IPS DF 6.9 (cell line): ENCODE results near the gene HP.
"Not testable (repeated sequence)": the region's sequence is repeated elsewhere in the genome, so short reads cannot be mapped to it uniquely, and the experiment has no call there.

Experiments
- DNase-seq: peaks from one replicate; pipeline ENCODE4 v3.0.0-alpha.2; 2013; ENCODE audit warnings: low read depth, low spot score
- H3K27ac ChIP-seq: one replicate; pipeline ENCODE4 v1.5.1; 2013; ENCODE audit warnings: low read length, control low read depth
- H3K27me3 ChIP-seq: 2 replicates; pipeline ENCODE4 v1.6.1; 2013; ENCODE audit warnings: mild to moderate bottlenecking, low read length; ENCODE audit not compliant: control insufficient read depth, insufficient read depth
- H3K36me3 ChIP-seq: 2 replicates; pipeline ENCODE4 v1.6.1; 2013; ENCODE audit warnings: low read length; ENCODE audit not compliant: control insufficient read depth, insufficient read depth
- H3K4me1 ChIP-seq: 2 replicates; pipeline ENCODE4 v1.6.1; 2013; ENCODE audit warnings: low read length; ENCODE audit not compliant: control insufficient read depth, insufficient read depth
- H3K4me3 ChIP-seq: 2 replicates; pipeline ENCODE4 v1.5.1; 2013; ENCODE audit warnings: mild to moderate bottlenecking, low read length
- H3K9me3 ChIP-seq: 2 replicates; pipeline ENCODE4 v1.6.1; 2013; ENCODE audit warnings: low read length, inconsistent platforms; ENCODE audit not compliant: control insufficient read depth, insufficient read depth
- WGBS: extraction: QIAGEN DNeasy Blood & Tissue Kit; methylation state at CpG from one replicate; pipeline ENCODE4 v1.1.7; 2013; ENCODE audit warnings: mixed read lengths, missing lambda C conversion rate; ENCODE audit not compliant: insufficient read length, insufficient coverage; 5-methylcytosine and 5-hydroxymethylcytosine counted together

Gene HP

GRCh38 chr16:72061564-72061963, 7.3 kb downstream of the HP start:
- no CpG with 5 or more reads among the region's 1 CpG for WGBS

GRCh38 chr16:72064361-72064894, 10.1 kb downstream of the HP start:
- H3K36me3 ChIP-seq, result no peaks in the 10 kb centered on the region
- H3K4me3 ChIP-seq, result no peak overlapping the region
- H3K27me3 ChIP-seq, result no peaks in the 10 kb centered on the region
- H3K4me1 ChIP-seq, result no peaks in the 10 kb centered on the region
- no peak for DNase-seq
- no peaks in the 10 kb centered on the region for H3K9me3 ChIP-seq
- no CpG with 5 or more reads among the region's 10 CpGs for WGBS
- H3K27ac ChIP-seq, result no peak overlapping the region

More at GRCh38 chr16:72061564-72061963, 7.3 kb downstream of the HP start:
- H3K9me3 ChIP-seq, result no peaks in the 10 kb centered on the region
- no peak overlapping the region for H3K4me3 ChIP-seq
- H3K4me1 ChIP-seq, result no peaks in the 10 kb centered on the region
- no peaks in the 10 kb centered on the region for H3K27me3 ChIP-seq
- no peaks in the 10 kb centered on the region for H3K36me3 ChIP-seq
- H3K27ac ChIP-seq, result no peak overlapping the region
- no peak for DNase-seq

GRCh38 chr16:72066747-72067146, 12.4 kb downstream of the HP start:
- no peaks in the 10 kb centered on the region for H3K4me1 ChIP-seq
- no CpG with 5 or more reads among the region's 1 CpG for WGBS
- H3K9me3 ChIP-seq, result no peaks in the 10 kb centered on the region
- peak; percentile 4 for DNase-seq
- H3K36me3 ChIP-seq, result no peaks in the 10 kb centered on the region
- no peaks in the 10 kb centered on the region for H3K27me3 ChIP-seq
- no peak overlapping the region for H3K4me3 ChIP-seq
- H3K27ac ChIP-seq, result no peak overlapping the region

GRCh38 chr16:72068930-72069329, 14.6 kb downstream of the HP start:
- Histone ChIP-seq H3K27me3 (no peaks in the 10 kb centered on the region), H3K9me3 (no peaks in the 10 kb centered on the region), H3K36me3 (no peaks in the 10 kb centered on the region), H3K27ac (no peak overlapping the region), H3K4me1 (no peaks in the 10 kb centered on the region), H3K4me3 (no peak overlapping the region)
- no peak for DNase-seq
- WGBS, result no CpG with 5 or more reads among the region's 4 CpGs

DNA sequence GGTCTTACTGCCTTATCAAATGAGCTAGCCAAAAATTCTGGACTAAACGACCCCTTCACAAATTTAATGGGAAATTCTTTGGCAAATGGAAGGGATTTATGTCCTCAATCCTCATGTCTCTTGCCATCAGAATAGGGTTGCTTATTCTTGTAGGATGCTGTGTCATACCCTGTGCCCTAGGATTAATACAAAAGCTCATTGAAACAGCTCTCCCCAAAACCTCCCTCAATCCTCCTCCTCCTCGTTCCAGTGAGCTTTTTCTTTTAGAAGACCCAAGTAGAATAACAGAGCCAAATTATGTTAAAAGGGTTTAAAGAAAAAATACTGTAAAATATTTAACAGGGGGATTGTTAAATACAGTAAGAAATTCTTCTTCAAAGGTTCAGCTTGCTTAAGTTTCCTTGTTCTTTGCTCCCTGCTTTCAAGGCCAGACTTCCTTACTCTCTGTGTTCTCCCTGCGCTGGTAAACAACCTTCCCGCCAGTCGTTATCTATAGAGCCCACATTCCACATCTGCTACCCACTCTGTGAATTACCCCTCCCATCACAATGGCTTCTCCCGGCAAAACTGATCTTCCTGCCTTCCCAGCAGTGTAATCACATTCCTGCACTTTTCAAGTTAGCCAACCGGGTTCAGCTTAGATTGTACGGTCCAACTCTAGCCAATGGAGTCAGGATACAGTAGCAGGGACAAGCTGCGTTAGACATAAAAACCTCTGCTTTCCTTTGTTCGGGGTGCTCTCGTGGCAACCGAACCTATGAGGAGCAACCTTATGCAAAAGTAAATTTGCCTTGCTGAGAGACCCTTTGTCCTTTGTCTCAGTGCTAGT, 18.4 kb downstream of the HP start:
- no peak overlapping the region for H3K27ac ChIP-seq
- H3K36me3 ChIP-seq, result no peaks in the 10 kb centered on the region
- no peak for DNase-seq
- H3K27me3 ChIP-seq, result no peaks in the 10 kb centered on the region
- H3K4me3 ChIP-seq, result no peak overlapping the region
- WGBS, result no CpG with 5 or more reads among the region's 12 CpGs
- no peaks in the 10 kb centered on the region for H3K4me1 ChIP-seq
- no peaks in the 10 kb centered on the region for H3K9me3 ChIP-seq

- Histone ChIP-seq H3K36me3 (no peaks in the 10 kb centered on the region), H3K4me1 (no peaks in the 10 kb centered on the region), H3K27me3 (no peaks in the 10 kb centered on the region), H3K9me3 (no peaks in the 10 kb centered on the region), H3K4me3 (no peak overlapping the region), H3K27ac (no peak overlapping the region)
- DNase-seq, result no peak
- no CpG with 5 or more reads among the region's 8 CpGs for WGBS
Observed at GRCh38 chr16:72073560-72074230, 19.4 kb downstream of the HP start.

DNA sequence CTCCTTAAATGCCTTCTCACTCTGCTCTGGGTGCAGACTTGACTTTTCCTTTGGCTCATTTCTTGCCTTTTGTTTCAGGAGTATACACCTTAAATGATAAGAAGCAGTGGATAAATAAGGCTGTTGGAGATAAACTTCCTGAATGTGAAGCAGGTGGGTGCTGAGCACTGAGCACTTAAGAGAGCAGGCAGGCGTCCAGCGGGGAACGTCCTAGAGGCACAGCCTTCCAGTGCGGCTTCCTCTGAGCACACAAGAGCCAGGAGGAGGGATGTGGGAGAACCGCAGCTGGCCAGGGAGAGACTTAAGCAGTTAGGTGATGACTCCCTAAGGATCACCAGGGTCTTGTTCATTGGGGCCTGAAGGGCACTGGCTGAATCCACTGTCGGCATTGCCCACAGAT, 20.8 kb downstream of the HP start:
- no CpG with 5 or more reads among the region's 6 CpGs for WGBS
- H3K9me3 ChIP-seq, result not testable (repeated sequence)

DNA sequence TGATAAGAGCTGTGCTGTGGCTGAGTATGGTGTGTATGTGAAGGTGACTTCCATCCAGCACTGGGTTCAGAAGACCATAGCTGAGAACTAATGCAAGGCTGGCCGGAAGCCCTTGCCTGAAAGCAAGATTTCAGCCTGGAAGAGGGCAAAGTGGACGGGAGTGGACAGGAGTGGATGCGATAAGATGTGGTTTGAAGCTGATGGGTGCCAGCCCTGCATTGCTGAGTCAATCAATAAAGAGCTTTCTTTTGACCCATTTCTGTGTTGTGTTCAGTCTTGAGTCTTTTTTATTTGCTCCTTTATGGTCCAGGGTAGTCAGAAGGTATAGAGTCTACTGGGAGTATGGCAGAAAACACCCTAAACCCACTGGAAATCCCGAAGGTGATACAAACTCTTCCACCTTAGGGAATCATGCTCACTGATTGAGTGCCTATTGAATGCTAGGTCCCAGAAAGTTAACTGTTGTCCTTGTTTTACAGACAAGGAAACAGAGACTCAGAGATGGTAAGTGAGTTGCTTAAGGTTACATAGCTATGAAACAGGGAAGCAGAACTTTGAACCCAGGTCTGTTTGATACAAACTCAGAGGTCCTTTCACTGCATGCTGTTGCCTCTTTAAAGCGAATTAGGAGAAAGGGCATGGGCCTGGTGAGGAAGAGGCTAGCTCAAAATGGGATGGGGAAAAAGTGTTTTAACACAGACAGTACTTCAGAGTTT, 22.8 kb downstream of the HP start:
- WGBS, result no CpG with 5 or more reads among the region's 5 CpGs
- not testable (repeated sequence) for H3K9me3 ChIP-seq, DNase-seq, H3K4me3 ChIP-seq, H3K4me1 ChIP-seq, H3K27me3 ChIP-seq, H3K27ac ChIP-seq, H3K36me3 ChIP-seq

More for the DNA sequence above, 20.8 kb downstream of the HP start:
- H3K27ac ChIP-seq, H3K4me1 ChIP-seq, DNase-seq, H3K4me3 ChIP-seq, H3K36me3 ChIP-seq, H3K27me3 ChIP-seq: not testable (repeated sequence)

- no peaks in the 10 kb centered on the region for H3K4me1 ChIP-seq
- no peak overlapping the region for H3K27ac ChIP-seq
- no peak overlapping the region for H3K4me3 ChIP-seq
- no CpG with 5 or more reads among the region's 3 CpGs for WGBS
- DNase-seq, result no peak
- H3K36me3 ChIP-seq, result peaks cover 3% of the 10 kb centered on the region; the same call in 1 of the 2 replicates
- H3K27me3 ChIP-seq, result no peaks in the 10 kb centered on the region
- H3K9me3 ChIP-seq, result no peaks in the 10 kb centered on the region
Observed at GRCh38 chr16:72083778-72084404, 29.6 kb downstream of the HP start.

- no CpG with 5 or more reads among the region's 10 CpGs for WGBS
- Histone ChIP-seq H3K27ac (no peak overlapping the region), H3K36me3 (peaks cover 3% of the 10 kb centered on the region; the same call in 1 of the 2 replicates), H3K4me3 (no peak overlapping the region), H3K9me3 (no peaks in the 10 kb centered on the region), H3K4me1 (no peaks in the 10 kb centered on the region), H3K27me3 (no peaks in the 10 kb centered on the region)
- no peak for DNase-seq
Observed at GRCh38 chr16:72084445-72084844, 30.1 kb downstream of the HP start.
